Subcutaneous adipose tissue (tissue), 4 donors: ENCODE measurements around the gene ZRSR2. TPM values are rescaled to one million over a fixed set of nuclear protein-coding genes. Genes with fewer than 3 reads are reported as not detected.

Experiments
- total RNA-seq, 4 donors: library from RNA; depleted of rRNA; stranded (reverse); fragments of >200 nt; gene quantifications; one replicate each; pipeline ENCODE4 v1.1.0, GENCODE V29; 2016
- TF ChIP-seq, protein P1 (sequence below): fragments of 450-650 bp; IDR thresholded peaks from one replicate; pipeline ENCODE4 v1.5.1; 2016; ENCODE audit warnings: low read depth, mild to moderate bottlenecking, control low read depth, antibody characterized with exemption, moderate library complexity

The ZRSR2 gene
- total RNA-seq, 4 donors from 2014 or later = 6.6 to 12.1 (median 8.0) TPM

DNA sequence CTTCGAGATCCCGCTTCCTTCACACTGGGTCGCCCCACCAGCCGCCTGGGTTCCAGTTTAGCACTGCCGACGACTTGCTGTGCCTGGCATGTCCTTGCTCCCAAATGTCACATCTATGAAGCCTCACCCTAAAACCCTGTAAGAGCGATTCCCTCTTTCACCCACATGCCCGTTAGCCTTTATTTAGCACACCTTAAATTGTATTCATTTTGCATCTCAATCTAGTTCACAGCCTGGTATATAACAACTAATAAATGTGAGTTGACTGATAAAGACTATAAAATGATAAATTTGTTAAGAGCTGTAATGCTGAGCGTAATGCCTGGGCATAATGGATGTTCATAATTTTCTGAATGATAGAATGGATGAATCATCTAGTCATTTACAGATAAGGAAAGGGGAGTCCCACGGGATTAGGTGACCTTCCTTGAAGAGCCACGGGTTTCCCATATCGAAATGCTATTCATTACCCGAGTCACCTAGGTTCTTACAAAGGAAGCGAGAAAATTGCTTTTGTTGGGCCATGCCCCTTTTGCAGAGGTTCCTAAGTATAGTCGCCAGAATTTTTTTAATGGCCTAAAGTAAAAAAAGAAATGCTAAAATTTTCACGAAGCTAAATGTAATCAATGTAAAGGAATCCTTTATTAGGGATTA lies 65.4 kb downstream of the ZRSR2 start:
- TF ChIP-seq, protein P1, sequence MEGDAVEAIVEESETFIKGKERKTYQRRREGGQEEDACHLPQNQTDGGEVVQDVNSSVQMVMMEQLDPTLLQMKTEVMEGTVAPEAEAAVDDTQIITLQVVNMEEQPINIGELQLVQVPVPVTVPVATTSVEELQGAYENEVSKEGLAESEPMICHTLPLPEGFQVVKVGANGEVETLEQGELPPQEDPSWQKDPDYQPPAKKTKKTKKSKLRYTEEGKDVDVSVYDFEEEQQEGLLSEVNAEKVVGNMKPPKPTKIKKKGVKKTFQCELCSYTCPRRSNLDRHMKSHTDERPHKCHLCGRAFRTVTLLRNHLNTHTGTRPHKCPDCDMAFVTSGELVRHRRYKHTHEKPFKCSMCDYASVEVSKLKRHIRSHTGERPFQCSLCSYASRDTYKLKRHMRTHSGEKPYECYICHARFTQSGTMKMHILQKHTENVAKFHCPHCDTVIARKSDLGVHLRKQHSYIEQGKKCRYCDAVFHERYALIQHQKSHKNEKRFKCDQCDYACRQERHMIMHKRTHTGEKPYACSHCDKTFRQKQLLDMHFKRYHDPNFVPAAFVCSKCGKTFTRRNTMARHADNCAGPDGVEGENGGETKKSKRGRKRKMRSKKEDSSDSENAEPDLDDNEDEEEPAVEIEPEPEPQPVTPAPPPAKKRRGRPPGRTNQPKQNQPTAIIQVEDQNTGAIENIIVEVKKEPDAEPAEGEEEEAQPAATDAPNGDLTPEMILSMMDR = no peak

DNA sequence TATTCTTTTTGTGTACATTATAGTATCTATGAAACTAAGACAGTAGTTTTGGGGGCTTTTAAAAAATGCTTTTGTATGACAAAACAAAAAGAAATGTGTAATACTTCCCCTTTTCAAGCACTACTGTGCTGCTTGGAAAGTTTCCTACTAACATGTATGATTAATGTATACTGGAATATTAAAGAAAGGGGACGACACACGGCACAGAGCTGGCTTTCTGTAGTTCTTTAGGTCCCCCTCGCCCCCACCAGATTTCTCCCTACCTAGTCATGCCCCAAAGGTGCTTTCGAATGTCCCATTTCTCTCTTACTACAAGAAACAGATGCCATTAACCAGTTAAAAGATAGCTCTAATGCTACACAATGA lies 65.9 kb downstream of the ZRSR2 start:
- TF ChIP-seq, protein P1 = no peak

DNA sequence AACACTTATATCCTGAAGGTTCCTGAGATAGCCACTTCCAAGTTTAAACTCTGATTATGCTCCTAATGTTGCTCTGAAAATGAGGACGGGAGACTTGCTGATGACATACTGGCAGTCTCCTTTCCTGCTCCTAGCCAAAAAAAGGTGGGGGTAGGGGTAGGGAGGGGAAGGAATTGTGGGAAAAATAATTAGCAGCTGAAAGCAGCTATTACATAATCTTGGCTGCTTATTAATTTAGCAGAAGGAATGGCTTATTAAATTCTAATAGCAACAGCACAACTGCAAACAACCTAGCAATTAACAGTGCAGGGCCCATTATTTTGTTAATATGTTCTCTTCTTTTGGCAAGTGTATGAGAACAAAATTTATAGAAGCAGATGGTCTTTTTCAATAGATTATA lies 66.4 kb downstream of the ZRSR2 start:
- TF ChIP-seq, protein P1 = no peak

GRCh38 chrX:15858051-15858450 lies 67.8 kb downstream of the ZRSR2 start:
- TF ChIP-seq, protein P1 = no peak

DNA sequence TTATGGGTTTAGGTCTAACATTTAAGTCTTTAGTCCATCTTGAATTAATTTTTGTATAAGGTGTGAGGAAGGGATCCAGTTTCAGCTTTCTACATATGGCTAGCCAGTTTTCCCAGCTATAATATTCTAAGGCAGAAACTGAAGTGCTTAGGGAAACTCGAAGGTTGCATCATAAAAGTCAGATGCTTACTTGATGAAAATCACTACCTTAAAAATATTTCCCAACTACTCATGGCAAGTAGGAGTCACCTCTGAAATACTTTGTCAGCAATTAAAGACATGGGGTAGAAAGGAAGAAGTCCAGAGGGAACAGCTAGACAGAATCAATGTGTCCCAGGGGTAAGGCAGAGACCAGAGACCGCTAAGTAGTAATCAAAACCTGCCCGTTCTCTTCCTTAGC lies 70.6 kb downstream of the ZRSR2 start:
- TF ChIP-seq, protein P1 = no peak

GRCh38 chrX:15864023-15864422 lies 73.7 kb downstream of the ZRSR2 start:
- TF ChIP-seq, protein P1 = no peak

- TF ChIP-seq, protein P1 = no peak
Measured at GRCh38 chrX:15864629-15865028, 74.3 kb downstream of the ZRSR2 start.
